Measurements from ENCODE around the gene ZNF638.

DNA sequence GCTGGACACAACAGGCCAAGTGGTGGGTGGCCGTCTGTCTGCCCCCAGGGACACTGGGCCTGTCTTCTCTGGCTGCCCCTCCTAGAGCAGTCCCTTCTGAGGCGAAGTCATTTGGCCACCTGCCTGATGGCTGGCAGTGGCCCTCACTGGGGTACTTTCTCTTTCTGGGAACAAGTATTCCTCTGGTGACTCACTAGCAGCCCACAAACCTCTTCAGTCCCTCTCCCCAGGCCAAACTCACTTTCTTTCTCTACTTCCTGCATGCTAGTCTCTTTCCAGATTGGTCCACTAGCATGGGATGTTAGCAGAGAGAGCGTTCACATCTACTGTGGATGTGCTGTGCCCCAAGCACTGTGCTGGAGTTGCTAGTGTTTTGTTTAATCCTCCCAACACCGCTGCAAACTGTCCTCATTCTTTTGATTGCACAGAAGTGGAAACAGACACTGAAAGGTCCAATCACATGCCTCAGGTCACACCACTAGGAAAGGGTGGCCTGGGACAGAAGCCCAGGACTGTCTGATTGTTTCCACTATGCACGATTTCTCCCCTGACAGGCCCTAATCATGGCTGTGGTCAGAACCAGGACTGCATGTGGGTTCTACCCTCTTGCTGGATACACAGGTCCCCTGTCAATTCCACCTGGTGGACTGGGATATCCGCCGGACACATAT lies 127.0 kb downstream of the ZNF638 start:
- TF ChIP-seq TAF1 (IDR thresholded peaks at IDR 0.05; ENCODE audit: low read depth) (no peak), TEAD4 (IDR thresholded peaks at IDR 0.05) (no peak), EP300 (IDR thresholded peaks at IDR 0.05; ENCODE audit: borderline replicate concordance) (no peak), REST (IDR thresholded peaks at IDR 0.05; ENCODE audit: low read depth) (no peak), RAD21 (IDR thresholded peaks at IDR 0.05; ENCODE audit: low read depth) (no peak), MAX (IDR thresholded peaks at IDR 0.05) (no peak), YY1 (IDR thresholded peaks at IDR 0.05; ENCODE audit: low read depth) (no peak), ZBTB7A (IDR thresholded peaks at IDR 0.05; ENCODE audit: low read depth) (no peak), TCF12 (IDR thresholded peaks at IDR 0.05; ENCODE audit: low read depth) (no peak), EGR1 (IDR thresholded peaks at IDR 0.05) (no peak), CREB1 (IDR thresholded peaks at IDR 0.05; ENCODE audit: low read depth) (no peak), CEBPB (IDR thresholded peaks at IDR 0.05) (no peak), NFIC (IDR thresholded peaks at IDR 0.05) (no peak)
- TF ChIP-seq, protein P1, sequence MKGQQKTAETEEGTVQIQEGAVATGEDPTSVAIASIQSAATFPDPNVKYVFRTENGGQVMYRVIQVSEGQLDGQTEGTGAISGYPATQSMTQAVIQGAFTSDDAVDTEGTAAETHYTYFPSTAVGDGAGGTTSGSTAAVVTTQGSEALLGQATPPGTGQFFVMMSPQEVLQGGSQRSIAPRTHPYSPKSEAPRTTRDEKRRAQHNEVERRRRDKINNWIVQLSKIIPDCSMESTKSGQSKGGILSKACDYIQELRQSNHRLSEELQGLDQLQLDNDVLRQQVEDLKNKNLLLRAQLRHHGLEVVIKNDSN (IDR thresholded peaks at IDR 0.05): no peak
